Esophagus muscularis mucosa (tissue), 2 donors: ENCODE measurements around the gene CHMP2B.

ENCODE experiments used
- POLR2A ChIP-seq: fragments of 450-650 bp; IDR thresholded peaks from one replicate; pipeline ENCODE4 v1.6.1; 2017; ENCODE audit warnings: antibody characterized with exemption, moderate library complexity, mild to moderate bottlenecking, low read depth
- POLR2AphosphoS5 ChIP-seq, 2 donors: sonication (generic); formaldehyde crosslinking; IDR thresholded peaks; one replicate each; pipeline ENCODE4 v1.6.1; 2017; ENCODE audit warnings: antibody characterized with exemption in 2 of 2

- no peak for TF ChIP-seq POLR2AphosphoS5 (IDR thresholded peaks at IDR 0.05)
- TF ChIP-seq POLR2A, result no peak
Measured at GRCh38 chr3:87298111-87298718, 71.1 kb downstream of the CHMP2B start.
